ENCODE measurements around the gene PARP9.

The PARP9 gene

GRCh38 chr3:122560680-122561079, 3.4 kb downstream of the PARP9 start:
- no peak overlapping the region for H3K4me3 ChIP-seq (ENCODE audit: low read length)
- DNase-seq (ENCODE audit: low read depth): peak; percentile 60
- TF ChIP-seq CTCF (conservative IDR thresholded peaks at IDR 0.05; ENCODE audit: low read length): peak; percentile 72

DNA sequence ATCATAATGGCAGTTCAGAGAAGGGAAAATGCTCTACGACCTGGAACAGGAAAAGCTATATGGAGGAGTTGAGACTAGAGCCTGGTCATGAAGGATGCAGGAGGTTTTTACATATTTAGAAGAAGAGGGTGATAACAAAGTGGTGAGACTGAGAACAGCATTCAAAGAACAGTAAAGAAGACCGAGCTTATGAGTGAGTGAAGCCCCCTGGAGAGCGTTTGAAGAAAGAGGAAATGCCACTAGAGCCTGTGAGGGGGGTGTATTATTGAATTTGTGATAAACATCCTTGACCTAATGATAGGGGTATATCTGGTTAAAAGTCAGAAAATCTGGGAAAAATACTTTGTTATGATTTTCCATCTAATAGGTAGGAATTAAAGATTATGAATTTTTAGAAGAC, 4.2 kb downstream of the PARP9 start:
- no peak overlapping the region for H3K4me3 ChIP-seq (ENCODE audit: low read length)
- TF ChIP-seq CTCF (conservative IDR thresholded peaks at IDR 0.05; ENCODE audit: low read length): no peak
- DNase-seq (ENCODE audit: low read depth): no peak

DNA sequence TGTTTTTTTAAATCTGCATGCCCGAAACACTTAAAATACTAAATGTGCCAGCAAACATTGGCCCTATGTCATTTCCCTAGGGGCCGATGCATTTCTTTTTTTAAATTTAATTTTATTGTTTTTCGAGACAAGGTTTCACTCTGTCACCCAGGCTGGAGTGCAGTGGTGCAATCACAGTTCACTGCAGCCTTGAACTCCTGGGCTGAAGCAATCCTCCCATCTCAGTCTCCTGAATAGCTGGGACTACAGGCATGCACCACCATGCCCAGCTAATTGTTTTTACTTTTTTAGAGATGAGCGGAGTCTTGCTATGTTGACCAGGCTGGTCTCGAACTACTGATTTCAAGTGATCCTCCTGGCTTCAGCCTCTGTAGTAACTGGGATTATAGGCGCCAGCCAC, 5.5 kb downstream of the PARP9 start:
- TF ChIP-seq CTCF (conservative IDR thresholded peaks at IDR 0.05; ENCODE audit: low read length): no peak
- no peak for DNase-seq (ENCODE audit: low read depth)
- no peak overlapping the region for H3K4me3 ChIP-seq (ENCODE audit: low read length)

DNA sequence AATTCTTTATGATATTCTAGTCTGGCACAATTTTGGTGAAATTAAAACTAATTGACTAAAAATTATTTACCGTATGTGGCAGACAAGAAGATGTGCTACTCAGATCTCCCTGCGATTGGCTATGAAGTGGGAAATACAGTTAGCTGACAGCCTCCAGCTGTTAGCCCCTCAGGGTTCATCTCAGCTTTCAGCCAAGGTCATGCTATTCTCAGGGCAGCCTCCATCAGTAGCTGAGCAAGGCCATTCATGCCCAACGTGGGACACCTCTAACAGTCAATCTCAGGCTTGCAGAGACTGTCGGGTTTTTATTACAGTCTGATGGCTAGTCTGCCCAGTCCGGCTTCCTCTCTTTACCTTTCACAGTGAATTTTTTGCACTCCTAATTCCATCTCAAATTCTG, 6.7 kb downstream of the PARP9 start:
- no peak for DNase-seq (ENCODE audit: low read depth)
- no peak overlapping the region for H3K4me3 ChIP-seq (ENCODE audit: low read length)
- no peak for TF ChIP-seq CTCF (conservative IDR thresholded peaks at IDR 0.05; ENCODE audit: low read length)

DNA sequence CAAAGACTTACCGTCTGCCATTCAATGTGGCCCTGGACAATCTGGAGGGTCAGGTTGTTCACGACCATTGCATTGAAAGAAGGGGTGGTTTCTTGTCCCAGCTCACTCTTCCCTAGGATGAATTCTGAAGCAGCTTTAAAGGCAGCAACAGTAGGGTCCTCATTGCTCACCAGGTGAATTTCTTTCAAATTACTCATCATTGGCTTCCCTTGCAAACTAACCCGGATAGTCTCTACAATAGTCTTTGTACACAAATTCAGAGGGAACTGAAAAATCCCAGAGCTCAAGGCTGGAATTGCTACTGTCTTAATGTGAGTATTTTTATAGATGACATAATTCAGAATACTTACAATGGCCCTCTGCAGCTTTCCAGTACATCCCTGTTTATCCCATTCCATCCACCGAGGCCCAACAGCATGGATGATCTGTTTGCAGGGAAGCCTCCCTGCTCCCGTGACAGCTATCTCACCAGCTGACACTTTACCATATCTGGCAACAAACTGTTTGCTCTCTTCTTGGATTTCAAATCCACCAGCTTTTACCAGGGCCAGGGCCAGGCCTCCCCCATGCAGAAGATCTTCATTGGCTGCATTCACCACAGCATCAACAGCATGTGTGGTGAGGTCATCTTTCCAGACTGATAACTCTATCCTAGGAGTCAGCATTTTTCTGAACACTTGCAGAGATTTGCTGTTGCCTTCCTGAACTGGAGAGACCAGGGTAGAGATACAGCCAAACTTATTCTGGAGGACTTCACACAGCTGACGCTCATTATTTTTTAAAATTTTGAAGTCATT, 8.6 kb downstream of the PARP9 start:
- DNase-seq (ENCODE audit: low read depth): peak; percentile 51
- TF ChIP-seq CTCF (conservative IDR thresholded peaks at IDR 0.05; ENCODE audit: low read length): no peak

DNA sequence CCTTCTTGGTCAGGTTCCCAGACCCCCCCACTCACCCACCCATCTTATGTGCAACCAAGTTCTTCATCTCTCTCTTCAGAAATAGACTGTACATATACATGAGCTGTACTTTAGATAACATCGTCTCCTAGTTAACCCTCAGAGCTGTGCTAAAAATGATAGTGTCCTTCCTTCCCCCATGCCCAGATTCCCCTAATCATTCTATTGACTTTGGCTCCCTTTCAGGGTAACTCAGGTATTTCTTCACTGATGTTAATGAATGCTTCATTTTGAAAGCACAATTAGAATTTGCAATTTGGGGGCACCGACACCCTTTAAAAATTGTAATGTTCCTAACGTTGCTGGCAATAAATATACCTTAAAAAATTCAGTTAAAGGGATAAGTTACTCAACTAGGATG, 10.9 kb downstream of the PARP9 start:
- TF ChIP-seq CTCF (conservative IDR thresholded peaks at IDR 0.05; ENCODE audit: low read length): no peak
- no peak for DNase-seq (ENCODE audit: low read depth)
- no peak overlapping the region for H3K4me3 ChIP-seq (ENCODE audit: low read length)

More for the DNA sequence above, 8.6 kb downstream of the PARP9 start:
- no peak overlapping the region for H3K4me3 ChIP-seq (ENCODE audit: low read length)

DNA sequence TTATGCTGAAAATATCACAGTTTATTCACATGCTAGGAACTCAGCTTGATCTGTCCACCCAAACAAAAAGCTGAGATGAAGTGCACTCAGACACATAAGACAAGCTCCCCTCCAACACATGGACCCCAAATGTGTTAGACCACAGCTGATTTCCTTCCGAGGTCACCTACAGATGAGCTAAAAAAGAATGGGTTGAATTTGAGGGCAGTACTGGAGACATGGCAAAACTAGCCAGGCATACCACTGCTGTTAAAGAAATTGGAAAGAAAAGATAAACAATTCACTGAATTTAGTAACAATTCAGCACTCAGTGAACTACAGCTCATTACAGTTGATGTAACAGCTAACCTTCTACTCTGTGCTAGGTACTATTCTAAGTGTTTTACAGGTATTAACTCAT, 15.5 kb downstream of the PARP9 start:
- TF ChIP-seq CTCF (conservative IDR thresholded peaks at IDR 0.05; ENCODE audit: low read length): no peak
- H3K4me3 ChIP-seq (ENCODE audit: low read length): no peak overlapping the region
- no peak for DNase-seq (ENCODE audit: low read depth)
